OCI-LY3 (cell line): ENCODE data around the gene IL17RB.

Experiments used
- H2AFZ ChIP-seq: fragments of 200-600, 300-600 bp; shearing (Covaris generic); 2 replicates; pipeline ENCODE4 v1.6.0; 2014; ENCODE audit warnings: antibody characterized with exemption, low read depth, low read length
- H3K27ac ChIP-seq: fragments of 200-600, 300-600 bp; sonication (generic); 2 replicates; pipeline ENCODE4 v1.5.1; 2014; ENCODE audit warnings: mild to moderate bottlenecking, low read length, moderate library complexity, mixed read lengths
- H3K27me3 ChIP-seq: fragments of 200-600, 300-600 bp; sonication (generic); 2 replicates; pipeline ENCODE4 v1.6.1; 2014; ENCODE audit warnings: low read depth, low read length, mixed read lengths
- H3K36me3 ChIP-seq: fragments of 200-600, 300-600 bp; sonication (generic); replicated peaks from 2 replicates; pipeline ENCODE3; 2014; ENCODE audit warnings: low read depth, low read length, mixed read lengths
- H3K4me1 ChIP-seq: fragments of 300-600, 200-600 bp; sonication (generic); 2 replicates; pipeline ENCODE4 v1.6.1; 2014; ENCODE audit warnings: low read length, mixed read lengths
- H3K4me2 ChIP-seq: fragments of 200-600, 300-600 bp; sonication (generic); 2 replicates; pipeline ENCODE4 v1.6.1; 2014; ENCODE audit warnings: low read length, mixed read lengths
- H3K4me3 ChIP-seq: fragments of 300-600, 200-600 bp; sonication (generic); 2 replicates; pipeline ENCODE4 v1.5.1; 2014; ENCODE audit warnings: antibody characterized with exemption, mild to moderate bottlenecking, low read length, moderate library complexity
- H3K79me2 ChIP-seq: fragments of 300-600, 200-600 bp; shearing (Covaris generic); 2 replicates; pipeline ENCODE4 v1.6.1; 2014; ENCODE audit warnings: mild to moderate bottlenecking, low read length, mixed read lengths
- H3K9ac ChIP-seq: fragments of 300-600, 200-600 bp; shearing (Covaris generic); 2 replicates; pipeline ENCODE4 v1.6.0; 2014; ENCODE audit warnings: mild to moderate bottlenecking, low read length, moderate library complexity
- H3K9me3 ChIP-seq: fragments of 200-600, 300-600 bp; shearing (Covaris generic); 2 replicates; pipeline ENCODE4 v1.6.1; 2014; ENCODE audit warnings: low read length, mixed read lengths; ENCODE audit not compliant: insufficient read depth
- H4K20me1 ChIP-seq: fragments of 200-600, 300-600 bp; sonication (generic); 2 replicates; pipeline ENCODE4 v1.6.1; 2016; ENCODE audit warnings: low read length, mixed read lengths; ENCODE audit not compliant: insufficient read depth
- EZH2phosphoT487 ChIP-seq: fragments of 200-600 bp; shearing (Covaris generic); IDR thresholded peaks from 2 replicates; pipeline ENCODE4 v1.6.1; 2018; ENCODE audit warnings: antibody characterized with exemption, mixed run types, low read depth
- TF ChIP-seq, protein P1 (sequence below): fragments of 200-600, 300-600 bp; sonication (generic); IDR thresholded peaks from 2 replicates; pipeline ENCODE4 v1.5.1; 2014; ENCODE audit warnings: antibody characterized with exemption, low read length, low read depth

Gene IL17RB

DNA sequence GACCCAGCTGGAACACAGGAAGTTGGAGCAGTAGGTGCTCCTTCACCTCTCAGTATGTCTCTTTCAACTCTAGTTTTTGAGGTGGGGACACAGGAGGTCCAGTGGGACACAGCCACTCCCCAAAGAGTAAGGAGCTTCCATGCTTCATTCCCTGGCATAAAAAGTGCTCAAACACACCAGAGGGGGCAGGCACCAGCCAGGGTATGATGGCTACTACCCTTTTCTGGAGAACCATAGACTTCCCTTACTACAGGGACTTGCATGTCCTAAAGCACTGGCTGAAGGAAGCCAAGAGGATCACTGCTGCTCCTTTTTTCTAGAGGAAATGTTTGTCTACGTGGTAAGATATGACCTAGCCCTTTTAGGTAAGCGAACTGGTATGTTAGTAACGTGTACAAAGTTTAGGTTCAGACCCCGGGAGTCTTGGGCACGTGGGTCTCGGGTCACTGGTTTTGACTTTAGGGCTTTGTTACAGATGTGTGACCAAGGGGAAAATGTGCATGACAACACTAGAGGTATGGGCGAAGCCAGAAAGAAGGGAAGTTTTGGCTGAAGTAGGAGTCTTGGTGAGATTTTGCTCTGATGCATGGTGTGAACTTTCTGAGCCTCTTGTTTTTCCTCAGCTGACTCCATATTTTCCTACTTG is 11.9 kb downstream of the IL17RB start:
- no peaks in the 10 kb centered on the region for H3K27me3 ChIP-seq

DNA sequence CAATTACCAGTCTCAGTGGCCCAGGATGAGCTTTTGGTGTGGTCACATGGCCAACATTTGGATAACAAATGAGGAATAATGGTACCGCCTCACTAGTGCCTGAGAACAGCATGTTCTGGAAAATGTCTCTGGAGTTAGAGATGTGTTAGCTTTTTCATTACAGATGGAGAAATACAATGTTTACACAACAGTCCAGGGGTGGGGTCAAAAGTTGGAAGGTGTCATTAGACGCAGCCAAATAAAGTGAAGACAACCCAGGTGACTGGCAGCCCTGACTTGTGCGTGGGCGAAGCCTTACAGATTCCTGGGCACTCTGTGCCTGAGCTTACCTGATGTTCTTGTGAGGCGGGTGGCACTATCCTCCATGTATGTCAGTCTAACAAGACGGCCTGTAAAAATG is 12.8 kb downstream of the IL17RB start:
- H3K4me2 ChIP-seq, result no peak overlapping the region
- TF ChIP-seq EZH2phosphoT487, result no peak
- TF ChIP-seq, protein P1, sequence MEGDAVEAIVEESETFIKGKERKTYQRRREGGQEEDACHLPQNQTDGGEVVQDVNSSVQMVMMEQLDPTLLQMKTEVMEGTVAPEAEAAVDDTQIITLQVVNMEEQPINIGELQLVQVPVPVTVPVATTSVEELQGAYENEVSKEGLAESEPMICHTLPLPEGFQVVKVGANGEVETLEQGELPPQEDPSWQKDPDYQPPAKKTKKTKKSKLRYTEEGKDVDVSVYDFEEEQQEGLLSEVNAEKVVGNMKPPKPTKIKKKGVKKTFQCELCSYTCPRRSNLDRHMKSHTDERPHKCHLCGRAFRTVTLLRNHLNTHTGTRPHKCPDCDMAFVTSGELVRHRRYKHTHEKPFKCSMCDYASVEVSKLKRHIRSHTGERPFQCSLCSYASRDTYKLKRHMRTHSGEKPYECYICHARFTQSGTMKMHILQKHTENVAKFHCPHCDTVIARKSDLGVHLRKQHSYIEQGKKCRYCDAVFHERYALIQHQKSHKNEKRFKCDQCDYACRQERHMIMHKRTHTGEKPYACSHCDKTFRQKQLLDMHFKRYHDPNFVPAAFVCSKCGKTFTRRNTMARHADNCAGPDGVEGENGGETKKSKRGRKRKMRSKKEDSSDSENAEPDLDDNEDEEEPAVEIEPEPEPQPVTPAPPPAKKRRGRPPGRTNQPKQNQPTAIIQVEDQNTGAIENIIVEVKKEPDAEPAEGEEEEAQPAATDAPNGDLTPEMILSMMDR, result no peak
- no peaks in the 10 kb centered on the region for H4K20me1 ChIP-seq
- no peak overlapping the region for H3K4me3 ChIP-seq
- no peaks in the 10 kb centered on the region for H3K27me3 ChIP-seq
- H2AFZ ChIP-seq, result no peak overlapping the region
- peaks cover 43% of the 10 kb centered on the region for H3K36me3 ChIP-seq
- H3K9me3 ChIP-seq, result no peaks in the 10 kb centered on the region
- no peak overlapping the region for H3K27ac ChIP-seq
- no peak overlapping the region for H3K9ac ChIP-seq
- H3K4me1 ChIP-seq, result peaks cover 18% of the 10 kb centered on the region
- no peaks in the 10 kb centered on the region for H3K79me2 ChIP-seq

More for the DNA sequence above, 11.9 kb downstream of the IL17RB start:
- TF ChIP-seq, protein P1, result no peak
- no peak for TF ChIP-seq EZH2phosphoT487
- Histone ChIP-seq H3K79me2 (no peaks in the 10 kb centered on the region), H3K4me1 (peaks cover 18% of the 10 kb centered on the region), H3K4me3 (no peak overlapping the region), H3K4me2 (no peak overlapping the region), H3K9ac (no peak overlapping the region), H3K9me3 (no peaks in the 10 kb centered on the region), H4K20me1 (no peaks in the 10 kb centered on the region), H3K36me3 (peaks cover 39% of the 10 kb centered on the region), H3K27ac (no peak overlapping the region), H2AFZ (no peak overlapping the region)

DNA sequence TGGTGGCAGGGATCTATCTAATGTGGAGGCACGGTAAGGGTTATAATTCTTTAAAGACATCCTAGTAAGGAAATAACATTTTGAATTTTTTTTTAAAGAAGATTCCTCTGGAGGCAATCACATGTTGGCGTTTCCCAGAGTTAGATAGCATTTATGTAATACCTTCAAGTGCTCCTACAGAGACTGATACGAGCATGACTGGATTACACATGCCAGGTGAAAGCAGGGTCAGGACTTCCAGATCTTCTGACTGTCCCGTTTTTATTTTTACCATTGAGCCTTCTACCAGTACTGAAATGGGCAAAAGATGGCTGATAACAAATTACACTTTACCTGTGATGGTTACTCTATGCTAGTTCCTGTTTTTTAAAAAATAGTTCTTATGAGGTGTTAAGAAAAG is 13.8 kb downstream of the IL17RB start:
- Histone ChIP-seq H3K9me3 (no peaks in the 10 kb centered on the region), H3K36me3 (peaks cover 52% of the 10 kb centered on the region), H3K79me2 (no peaks in the 10 kb centered on the region), H3K4me2 (no peak overlapping the region), H3K4me3 (no peak overlapping the region), H2AFZ (no peak overlapping the region), H3K9ac (no peak overlapping the region), H3K4me1 (peaks cover 18% of the 10 kb centered on the region), H3K27ac (no peak overlapping the region), H4K20me1 (no peaks in the 10 kb centered on the region), H3K27me3 (no peaks in the 10 kb centered on the region)
- no peak for TF ChIP-seq EZH2phosphoT487
- TF ChIP-seq, protein P1, result no peak

DNA sequence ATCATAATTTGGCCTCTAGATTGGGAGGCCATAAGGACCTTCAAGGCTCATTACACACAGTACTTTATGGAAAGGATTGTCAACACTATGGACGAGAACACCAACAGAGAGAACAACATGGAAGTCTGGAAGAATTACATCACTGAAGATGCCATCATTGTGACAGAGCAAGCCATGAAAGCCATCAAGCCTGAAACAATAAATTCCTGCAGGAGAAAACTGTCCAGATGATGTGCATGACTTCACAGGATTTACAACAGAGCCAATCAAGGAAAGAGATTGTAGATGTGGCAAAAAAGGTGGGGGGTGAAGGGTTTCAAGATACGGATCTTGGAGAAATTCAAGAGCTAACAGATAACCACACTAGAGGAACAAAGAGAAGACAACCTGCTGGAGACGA is 15.9 kb downstream of the IL17RB start:
- Histone ChIP-seq H3K4me2 (no peak overlapping the region), H3K79me2 (no peaks in the 10 kb centered on the region), H3K9ac (no peak overlapping the region), H3K9me3 (no peaks in the 10 kb centered on the region), H3K27ac (no peak overlapping the region), H2AFZ (no peak overlapping the region), H3K36me3 (peaks cover 65% of the 10 kb centered on the region), H3K4me3 (no peak overlapping the region), H3K4me1 (peaks cover 13% of the 10 kb centered on the region), H3K27me3 (no peaks in the 10 kb centered on the region), H4K20me1 (0 out of 2 replicates have a peak, but pooled peaks cover 3% of the 10 kb centered on the region)
- TF ChIP-seq EZH2phosphoT487, result no peak
- TF ChIP-seq, protein P1, result no peak
